Esophagus mucosa (tissue), 1 donor: ENCODE measurements around the gene POLR3E. TPM values are rescaled to one million over a fixed set of nuclear protein-coding genes. Genes with fewer than 3 reads are reported as not detected.
"Not testable (repeated sequence)": the region's sequence is repeated elsewhere in the genome, so short reads cannot be mapped to it uniquely, and the experiment has no call there.

Source experiments
- ATAC-seq: fragments of 200-7000 bp; cut with Tn5 transposase; one replicate; pipeline ENCODE4 v1.9.1; 2020
- total RNA-seq: library from RNA; stranded (reverse); gene quantifications from one replicate; pipeline ENCODE4 v1.2.4, GENCODE V29; 2023
- donor health status: DM: yes; HTN: yes; CAD: no.

Gene POLR3E
- total RNA-seq, 1 donor from 2014 or later = 28.2 TPM

DNA sequence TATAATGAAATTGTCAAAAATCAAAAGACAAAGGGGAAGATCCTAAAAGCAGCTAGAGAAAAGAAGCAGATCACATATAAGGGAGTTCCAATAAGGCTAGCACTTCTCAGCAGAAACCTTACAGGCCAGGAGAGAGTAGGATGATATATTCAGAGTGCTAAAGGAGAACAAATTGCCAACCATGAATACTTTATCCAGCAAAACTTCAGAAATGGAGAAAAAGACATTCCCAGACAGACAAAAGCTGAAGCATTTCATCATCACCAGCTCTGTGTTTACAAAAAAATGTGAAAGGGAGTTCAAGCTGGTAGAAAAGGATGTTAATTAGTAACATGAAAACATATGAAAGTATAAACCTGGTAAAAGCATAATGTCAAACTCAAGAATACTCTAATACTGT is 39.8 kb downstream of the POLR3E start:
- ATAC-seq = no peak

DNA sequence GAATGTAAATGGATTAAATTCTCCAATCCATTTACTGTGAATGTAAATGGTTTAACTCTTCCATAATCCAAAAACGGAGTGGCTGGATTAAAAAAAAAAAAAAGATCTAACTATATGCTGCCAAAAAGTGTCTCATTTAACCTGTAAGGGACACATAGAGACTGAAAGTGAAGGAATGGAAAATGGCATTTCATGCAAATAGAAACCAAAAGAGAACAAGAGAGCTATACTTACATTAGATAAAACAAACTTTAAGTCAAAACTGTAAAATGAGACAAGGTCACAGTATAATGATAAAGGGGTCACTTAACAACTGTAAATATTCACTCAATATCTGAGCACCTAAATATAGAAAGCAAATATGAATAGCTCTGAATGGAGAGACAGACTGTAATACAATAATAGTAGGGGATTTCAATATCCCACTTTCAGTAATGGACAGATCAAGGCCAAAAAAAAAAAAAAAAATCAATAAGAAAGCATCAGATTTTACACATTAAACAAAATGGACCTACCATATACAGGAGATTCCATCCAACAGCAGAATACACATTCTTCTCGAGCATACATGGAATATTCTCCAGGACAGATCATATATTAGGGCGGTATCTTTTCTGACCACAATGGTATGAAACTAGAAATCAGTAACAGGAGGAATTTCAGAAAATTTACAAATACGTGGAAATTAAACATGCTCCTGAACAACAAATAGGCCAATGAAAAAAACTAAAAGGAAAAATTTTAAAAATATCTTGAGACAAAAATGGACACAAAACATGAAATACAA is 40.8 kb downstream of the POLR3E start:
- no peak for ATAC-seq

- no peak for ATAC-seq
Measured at GRCh38 chr16:22340945-22341344, 43.7 kb downstream of the POLR3E start.

- ATAC-seq = no peak
Measured at GRCh38 chr16:22342082-22342481, 44.9 kb downstream of the POLR3E start.

- ATAC-seq = no peak
Measured at GRCh38 chr16:22346483-22346882, 49.3 kb downstream of the POLR3E start.

GRCh38 chr16:22347100-22347820 is 50.1 kb downstream of the POLR3E start:
- no peak for ATAC-seq

GRCh38 chr16:22348291-22348690 is 51.1 kb downstream of the POLR3E start:
- no peak for ATAC-seq

- ATAC-seq = not testable (repeated sequence)
Measured at GRCh38 chr16:22351017-22351416, 53.8 kb downstream of the POLR3E start.

DNA sequence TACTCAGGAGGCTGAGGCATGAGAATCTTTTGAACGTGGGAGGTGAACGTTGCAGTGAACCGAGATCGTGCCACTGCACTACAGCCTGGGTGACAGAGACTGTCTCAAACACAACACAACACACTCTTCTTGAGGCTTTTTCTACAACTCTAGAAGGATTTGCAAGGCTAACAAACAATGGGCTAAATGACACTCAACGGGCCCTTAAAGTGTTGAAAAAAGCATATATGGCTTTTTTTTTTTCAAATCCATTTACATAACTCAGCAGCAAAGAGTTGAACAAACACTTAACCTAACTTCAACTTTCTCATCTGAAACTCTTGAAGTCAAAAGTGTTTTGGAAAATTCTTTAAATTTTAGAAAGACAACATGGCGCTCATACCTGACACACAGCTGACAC is 54.9 kb downstream of the POLR3E start:
- no peak for ATAC-seq

GRCh38 chr16:22352723-22353122 is 55.5 kb downstream of the POLR3E start:
- ATAC-seq = no peak

GRCh38 chr16:22353191-22353919 is 56.1 kb downstream of the POLR3E start:
- ATAC-seq = peak; percentile 11

DNA sequence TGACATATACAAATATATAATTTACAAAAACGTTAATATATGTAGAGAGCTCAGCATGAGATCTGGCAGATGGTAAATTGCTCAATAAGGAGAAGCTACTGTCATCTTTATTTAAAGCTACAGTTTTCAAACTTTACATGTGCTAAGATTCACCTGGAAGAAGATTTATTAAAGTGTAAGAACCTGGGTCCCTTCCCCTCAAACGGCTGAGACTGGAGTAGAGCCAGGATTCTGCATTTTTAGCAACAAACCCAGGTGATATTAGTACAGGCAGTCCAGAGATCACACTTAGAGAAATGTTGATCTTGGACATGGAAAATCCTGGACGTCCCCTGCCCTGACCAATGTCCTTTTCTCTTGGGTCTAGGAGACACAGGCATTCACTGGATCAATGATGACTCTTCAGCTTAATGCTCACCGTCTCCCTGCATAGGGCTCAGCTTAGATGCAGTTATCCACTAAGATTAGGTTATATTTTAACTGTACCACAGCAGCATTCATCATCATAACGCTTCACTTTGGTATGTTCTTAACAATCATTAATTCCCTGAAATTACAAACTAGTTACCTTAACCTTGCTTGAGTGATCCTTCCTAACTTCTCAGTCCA is 56.8 kb downstream of the POLR3E start:
- no peak for ATAC-seq

DNA sequence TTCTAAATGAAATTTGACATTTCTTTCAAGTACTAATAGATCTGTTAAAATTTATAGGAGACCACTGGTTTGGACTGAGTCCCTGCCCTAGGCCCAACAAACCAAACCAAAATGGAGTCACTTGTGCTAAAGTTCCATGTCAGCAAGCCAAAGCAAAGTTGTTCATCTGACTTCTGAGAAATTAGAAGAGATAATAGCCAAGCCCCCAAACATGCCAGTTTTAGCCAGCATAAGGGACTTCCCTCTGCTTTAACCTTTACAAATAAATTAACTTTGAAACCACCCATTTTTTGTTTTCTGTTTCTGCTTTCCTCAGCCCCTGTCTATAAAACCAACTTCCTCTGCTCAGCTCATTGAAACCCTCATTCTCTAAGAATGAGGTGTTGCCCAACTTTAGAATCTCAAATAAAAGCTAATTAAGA is 58.3 kb downstream of the POLR3E start:
- no peak for ATAC-seq

GRCh38 chr16:22356930-22357634 is 59.9 kb downstream of the POLR3E start:
- ATAC-seq = no peak

DNA sequence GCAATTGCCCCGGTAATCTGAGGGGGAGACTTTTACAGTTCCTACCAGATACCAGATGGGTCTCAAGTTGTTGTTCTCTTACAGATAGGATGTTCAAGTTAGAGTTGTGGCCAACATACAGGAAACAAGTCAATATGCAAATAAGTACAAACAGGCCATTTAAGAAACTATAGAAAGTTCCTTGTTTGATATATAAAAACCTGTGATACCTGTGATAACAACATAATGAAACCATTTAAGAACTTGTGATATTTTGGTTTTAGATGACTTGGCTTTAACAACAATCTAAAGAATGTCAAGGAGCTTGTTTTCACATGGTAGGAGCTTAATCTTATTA is 60.4 kb downstream of the POLR3E start:
- ATAC-seq = peak; percentile 33

- no peak for ATAC-seq
Measured at GRCh38 chr16:22358000-22358399, 60.8 kb downstream of the POLR3E start.

DNA sequence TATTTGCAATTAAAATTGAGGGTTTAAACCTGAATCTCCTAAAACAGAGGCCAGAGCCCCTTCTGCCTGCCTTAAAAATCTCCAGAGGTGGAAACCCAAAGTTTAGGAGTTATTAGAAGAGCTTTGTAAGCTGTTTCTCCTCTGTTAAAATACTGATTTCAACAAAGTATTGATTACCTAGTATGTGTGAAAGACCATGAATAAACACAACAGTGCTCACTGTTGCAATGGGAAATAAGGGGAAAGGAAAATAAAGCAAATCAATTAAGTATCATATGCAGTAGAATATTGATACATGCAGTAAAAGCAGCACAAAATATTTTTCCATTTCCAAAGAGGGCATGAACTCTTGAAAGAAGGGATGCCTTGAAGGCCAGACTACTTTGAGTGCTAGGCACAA is 62.5 kb downstream of the POLR3E start:
- no peak for ATAC-seq

DNA sequence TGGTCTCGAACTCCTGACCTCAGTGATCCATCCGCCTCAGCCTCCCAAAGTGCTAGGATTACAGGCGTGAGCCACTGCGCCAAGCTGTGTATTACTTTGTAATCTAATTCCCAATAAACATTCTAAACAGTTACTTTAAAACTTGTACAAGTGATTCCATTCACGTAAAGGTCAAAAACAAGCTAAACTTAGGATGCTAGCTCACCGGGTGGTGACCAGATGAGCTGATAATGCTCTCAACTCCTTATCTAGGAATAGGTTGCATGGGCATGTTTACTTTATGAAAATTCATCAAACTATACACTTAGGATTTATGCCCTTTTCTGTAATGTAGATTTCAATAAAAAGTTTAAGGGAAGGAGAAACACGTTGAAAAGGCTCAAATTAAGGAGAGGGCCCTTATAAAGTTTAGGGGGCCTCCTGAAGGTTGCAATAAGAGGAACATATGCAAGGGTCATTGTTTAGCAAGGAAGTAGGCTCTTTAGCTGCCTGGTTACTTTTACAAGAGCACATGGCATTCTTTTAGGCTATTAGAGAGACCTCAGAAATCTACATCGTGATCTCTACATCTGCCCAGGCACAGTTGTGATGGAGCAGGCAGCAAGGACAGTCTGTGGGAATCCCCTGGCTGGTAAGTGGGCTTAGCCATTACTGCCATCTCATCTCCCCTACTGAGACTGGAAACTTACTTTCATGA is 63.9 kb downstream of the POLR3E start:
- ATAC-seq = no peak

DNA sequence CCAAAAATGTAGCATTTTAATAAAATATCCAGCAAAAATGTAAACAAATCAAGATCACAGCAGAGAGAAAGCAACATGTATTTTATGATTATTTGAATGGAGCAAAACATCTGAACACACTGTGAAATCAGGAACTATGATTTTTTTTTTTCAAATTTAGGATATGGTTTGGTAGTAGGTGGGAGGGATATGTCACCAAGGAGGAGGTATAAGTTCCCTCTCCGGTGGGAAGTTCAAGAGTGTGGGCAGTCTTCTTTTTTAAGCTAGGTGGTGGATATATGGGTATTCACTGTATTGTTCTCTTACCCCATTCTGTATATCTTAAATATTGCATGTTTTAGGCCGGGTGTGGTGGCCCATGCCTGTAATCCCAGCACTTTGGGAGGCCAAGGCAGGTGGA is 67.0 kb downstream of the POLR3E start:
- ATAC-seq = no peak

- no peak for ATAC-seq
Measured at GRCh38 chr16:22366371-22366770, 69.2 kb downstream of the POLR3E start.

GRCh38 chr16:22366889-22367288 is 69.7 kb downstream of the POLR3E start:
- ATAC-seq = no peak
